ENCODE data around the gene CBLL2. TPM values are rescaled to one million over a fixed set of nuclear protein-coding genes. Genes with fewer than 3 reads are reported as not detected.

CBLL2 gene
- not detected in 5 replicates for total RNA-seq (2022; extraction: Qiagen RNA extraction)

GRCh38 chrX:22272613-22273012, at the start of gene CBLL2:
Gene CBLL2 (plus strand): TSS chrX:22272913. CDS start chrX:22272992, 79 bp downstream.

Other genes starting within 250 kb of the CBLL2 start
- gene PHEX, start 240.6 kb upstream of the CBLL2 start, total RNA-seq (2022; extraction: Qiagen RNA extraction) = 0.31 to 0.42 TPM (median 0.35 TPM) in 5 replicates

Data from A549 treated with Hydrocortisone at 1 μM for 4 hours (cell line).